NCI-H460 (cell line): Measurements from ENCODE around the gene KCNIP1. TPM values are rescaled to one million over a fixed set of nuclear protein-coding genes. Genes with fewer than 3 reads are reported as not detected.

ENCODE experiments used
- DNase-seq: peaks from one replicate; pipeline ENCODE4 v3.0.0-alpha.2; 2016; ENCODE audit warnings: low read depth; ENCODE audit errors: extremely low read depth
- total RNA-seq: library from RNA; depleted of rRNA; stranded (reverse); fragments of >200 nt; shearing (Covaris generic); gene quantifications from 2 replicates; pipeline ENCODE4 v1.2.3, GENCODE V29; 2014

Gene KCNIP1
- total RNA-seq, 1 experiment from 2014 or later: not detected

DNA sequence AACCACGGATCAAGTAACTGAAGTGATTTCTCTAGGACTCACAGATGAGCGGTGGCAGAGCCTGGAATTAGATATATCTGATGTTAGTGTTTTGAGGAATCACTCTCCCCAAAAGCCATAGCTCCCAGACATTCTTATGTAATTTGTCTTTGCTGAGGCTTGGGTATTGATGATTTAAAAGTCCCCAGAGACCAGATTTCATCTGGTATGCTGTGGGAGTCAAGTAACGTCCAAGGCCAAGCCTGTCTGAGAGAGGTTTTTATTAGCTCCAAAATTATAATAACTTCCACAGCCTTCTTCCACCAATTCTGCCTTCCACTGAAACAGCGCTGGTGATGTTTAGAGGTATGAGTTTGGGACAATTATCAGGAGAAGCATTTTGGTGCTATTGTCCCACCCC is 21.3 kb upstream of the KCNIP1 start:
- no peak for DNase-seq

GRCh38 chr5:170483701-170484458 is 19.9 kb upstream of the KCNIP1 start:
- no peak for DNase-seq

DNA sequence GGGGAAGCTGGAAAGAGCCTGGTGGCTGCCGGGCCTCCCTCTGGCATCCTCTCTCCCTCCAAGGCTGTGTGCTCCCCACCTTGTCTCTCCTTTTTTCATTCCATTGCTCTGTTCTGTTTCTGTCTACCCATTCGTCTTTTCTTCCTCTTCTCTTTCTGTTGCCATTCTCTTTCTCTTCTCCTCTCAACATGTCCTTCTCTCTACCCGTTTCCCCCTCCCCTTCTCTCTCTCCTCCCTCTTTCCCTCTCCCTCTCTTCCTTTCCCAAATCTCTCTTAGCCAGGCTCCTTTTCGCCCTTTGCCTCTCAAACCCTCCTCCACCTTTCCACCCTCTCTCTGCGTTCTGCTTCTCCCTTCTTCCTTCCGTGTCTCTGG is 19.4 kb upstream of the KCNIP1 start:
- no peak for DNase-seq

GRCh38 chr5:170484847-170485615 is 18.8 kb upstream of the KCNIP1 start:
- DNase-seq: no peak

GRCh38 chr5:170485616-170485911 is 18.3 kb upstream of the KCNIP1 start:
- no peak for DNase-seq

DNA sequence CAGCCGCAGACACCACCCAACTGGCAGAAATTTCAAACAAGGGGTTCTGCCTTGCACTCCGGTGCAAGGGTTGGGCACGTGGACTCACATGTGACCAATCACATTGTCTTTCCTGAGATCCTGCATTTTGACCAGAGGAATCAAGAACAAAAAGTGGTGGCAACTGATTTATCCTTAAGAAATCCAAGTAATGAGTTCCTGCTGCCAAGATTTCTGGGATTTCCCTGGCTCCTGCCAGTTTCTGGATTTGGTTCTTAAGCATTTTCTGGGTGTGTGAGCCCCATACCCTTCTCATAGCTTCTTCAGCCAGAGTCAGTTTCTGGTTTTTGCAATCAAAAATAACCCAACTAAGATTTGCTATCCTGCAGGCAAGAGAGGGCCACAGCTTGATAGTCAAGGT is 17.4 kb upstream of the KCNIP1 start:
- no peak for DNase-seq

GRCh38 chr5:170488570-170488969 is 15.2 kb upstream of the KCNIP1 start:
- DNase-seq: no peak

DNA sequence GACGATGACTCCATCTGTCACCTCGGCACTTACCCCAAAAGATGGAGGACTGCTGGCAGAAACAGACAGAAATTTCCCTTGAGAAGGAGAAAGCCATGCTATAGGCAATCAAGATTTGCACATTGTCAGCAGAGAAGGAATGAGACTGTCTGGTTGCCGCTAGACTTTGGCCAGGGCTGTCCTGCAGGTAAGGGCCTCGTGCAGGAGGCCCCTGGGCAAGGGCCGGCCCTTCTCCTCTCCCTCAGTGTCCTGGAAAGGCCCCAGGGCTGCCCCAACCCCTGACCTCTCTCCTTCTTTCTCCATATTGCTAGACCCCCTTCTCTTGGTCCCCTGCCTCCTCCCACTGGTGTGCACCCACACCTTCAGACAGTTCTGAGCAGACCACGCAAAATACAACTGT is 14.6 kb upstream of the KCNIP1 start:
- no peak for DNase-seq

DNA sequence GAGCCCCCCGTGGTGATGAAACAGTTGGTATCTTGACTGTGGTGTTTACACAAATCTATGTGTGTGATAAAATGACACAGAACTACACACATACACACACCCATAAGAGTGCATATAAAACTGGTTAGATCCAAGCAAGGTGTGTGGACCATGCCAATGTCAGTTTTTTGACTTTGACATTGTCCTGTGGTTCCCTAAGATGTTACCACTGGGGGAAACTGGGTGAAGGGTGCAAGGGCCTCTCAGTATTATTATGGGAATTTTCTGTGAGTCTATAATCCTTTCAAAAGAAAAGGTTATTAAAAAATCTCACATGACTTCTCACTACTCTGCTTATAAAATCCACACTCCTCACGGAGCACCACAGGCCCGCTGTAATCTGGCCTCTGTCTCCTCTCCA is 13.4 kb upstream of the KCNIP1 start:
- no peak for DNase-seq

DNA sequence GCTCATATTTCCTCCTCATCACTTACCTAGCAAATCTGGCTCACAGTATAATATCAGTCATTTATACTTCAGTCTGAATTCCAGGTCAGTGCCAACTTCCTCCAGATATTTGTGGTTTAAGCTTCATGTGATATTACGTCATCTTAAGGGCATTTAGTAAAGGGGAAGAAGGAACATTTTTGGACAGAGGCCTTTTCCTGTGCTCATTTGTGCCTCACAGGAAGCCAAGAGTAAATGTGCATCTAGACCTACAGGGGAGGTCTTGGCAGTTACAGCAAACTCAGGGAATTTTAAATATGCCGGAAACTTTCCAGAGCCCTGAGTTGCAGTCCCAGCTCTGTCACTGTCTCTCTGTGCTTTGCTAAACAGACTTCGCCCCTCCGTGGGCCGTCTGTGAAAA is 12.3 kb upstream of the KCNIP1 start:
- DNase-seq: no peak

DNA sequence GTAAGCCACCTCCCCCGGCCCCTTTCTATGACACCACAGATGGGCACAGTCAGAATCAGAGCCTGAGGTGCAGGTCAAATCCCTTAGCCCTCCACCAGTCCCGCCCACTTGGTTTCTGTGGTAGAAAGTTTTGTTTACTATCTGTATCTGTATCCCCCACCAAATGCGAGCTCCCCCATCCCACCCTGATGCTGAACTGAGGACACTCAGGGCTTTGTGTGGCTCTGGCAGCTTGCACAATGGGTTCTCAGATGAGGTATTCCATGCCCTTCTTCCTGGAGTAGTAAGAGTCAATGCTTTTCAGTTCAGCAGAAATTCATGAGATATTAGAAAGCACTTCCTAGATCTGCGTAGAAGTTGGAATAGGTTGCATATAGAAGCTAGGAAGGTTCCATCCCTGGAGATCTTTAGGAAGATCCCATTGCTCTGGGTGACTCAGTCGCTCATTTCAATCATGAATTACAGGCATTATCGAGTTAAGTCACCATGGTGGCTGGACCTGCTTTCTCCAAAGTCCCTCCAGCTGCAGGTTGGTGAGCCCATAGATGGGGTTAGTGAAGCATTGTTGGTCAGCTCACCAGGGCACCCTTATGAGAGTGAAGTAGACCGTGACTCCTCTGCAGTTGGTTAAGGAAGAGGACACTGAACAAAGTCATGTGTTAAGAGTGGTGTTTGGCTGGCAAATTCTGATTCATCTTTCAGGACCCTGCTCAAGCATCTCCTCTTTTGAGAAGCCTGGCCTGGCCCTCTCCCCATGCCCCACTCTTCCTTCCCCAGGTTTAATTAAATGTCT is 10.6 kb upstream of the KCNIP1 start:
- DNase-seq: no peak

DNA sequence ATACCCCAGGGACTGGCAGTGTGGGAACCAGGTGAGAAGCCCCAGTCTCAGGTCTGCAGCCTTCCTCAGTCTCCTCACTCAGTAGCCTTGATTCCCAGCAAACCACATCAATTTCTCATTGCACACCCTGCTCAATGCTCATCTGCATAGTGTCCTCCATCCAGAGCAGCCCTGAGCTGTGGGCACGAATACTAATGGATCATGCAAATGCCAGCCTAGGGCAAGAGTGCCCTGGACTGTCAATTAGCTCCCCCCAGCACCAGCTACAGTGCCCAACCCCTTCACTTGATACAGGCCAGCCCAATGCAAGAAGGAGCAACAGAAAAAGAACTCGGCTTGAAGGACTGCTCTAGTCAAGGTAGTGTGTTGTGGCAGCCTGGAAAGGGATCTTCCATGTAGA is 9.8 kb upstream of the KCNIP1 start:
- no peak for DNase-seq

DNA sequence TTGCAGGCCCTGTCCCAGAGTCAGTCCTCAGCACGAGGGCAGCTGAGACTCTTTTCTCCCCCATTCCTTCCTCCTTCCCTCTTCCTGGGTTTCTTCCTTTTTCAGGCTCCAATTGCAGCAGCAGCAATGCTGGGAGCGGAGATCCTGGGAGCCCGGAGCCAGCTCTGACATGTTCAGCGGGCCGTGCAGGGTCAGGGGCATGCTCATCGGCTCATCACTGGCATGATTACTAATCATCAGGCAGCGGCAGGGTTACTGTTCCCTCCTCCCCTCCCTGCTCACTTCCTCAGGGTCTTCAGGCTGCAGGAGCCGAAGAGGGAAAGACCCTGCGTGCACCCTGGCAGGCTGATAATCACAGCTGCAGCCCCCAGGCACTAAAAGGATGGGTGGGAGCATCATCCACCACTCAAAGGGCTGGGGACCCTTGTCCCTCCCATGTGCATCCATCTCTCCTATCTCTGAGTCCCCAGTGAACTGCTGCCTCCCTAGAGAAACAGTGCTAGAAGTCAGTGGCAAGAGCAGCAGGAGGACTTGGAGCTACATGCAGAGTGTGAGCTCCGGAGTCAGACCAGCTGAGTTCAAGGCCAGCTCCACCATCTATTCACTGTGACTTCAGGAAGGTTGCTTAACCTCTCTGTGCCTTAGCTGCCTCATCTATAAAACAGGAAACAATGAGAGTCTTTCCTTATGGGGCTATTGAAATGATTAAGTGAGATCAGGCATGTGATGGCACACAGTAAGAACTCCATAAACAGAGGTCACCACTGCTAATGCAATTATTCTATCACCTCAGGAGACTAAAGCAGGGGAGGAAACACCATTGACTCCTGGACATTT is 7.8 kb upstream of the KCNIP1 start:
- no peak for DNase-seq

- DNase-seq: no peak
These were observed 7.2 kb upstream of the KCNIP1 start for GRCh38 chr5:170496662-170497028.

GRCh38 chr5:170497311-170498038 is 6.3 kb upstream of the KCNIP1 start:
- DNase-seq: no peak

- DNase-seq: no peak
These were observed 4.9 kb upstream of the KCNIP1 start for GRCh38 chr5:170498811-170499351.

- DNase-seq: no peak
These were observed 4.2 kb upstream of the KCNIP1 start for GRCh38 chr5:170499621-170500020.

DNA sequence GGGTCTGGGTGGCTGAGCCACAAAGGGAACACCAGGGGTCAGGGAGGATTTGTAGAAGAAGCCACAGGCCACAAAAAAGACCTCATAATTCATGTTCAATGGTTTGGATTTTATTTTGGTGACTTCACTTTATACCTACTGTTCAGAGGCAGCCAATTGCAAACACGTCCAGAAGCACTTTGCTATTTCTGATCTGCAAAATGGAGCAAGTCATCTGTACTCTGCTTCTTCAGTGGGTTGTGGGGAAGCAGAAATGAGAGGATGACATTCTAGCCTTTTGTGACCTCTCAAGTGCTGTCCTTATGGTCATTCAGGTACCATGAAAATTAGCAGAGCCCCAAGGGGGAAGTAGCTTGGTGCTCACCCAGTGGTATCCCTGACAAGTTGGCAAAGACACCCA is 2.5 kb upstream of the KCNIP1 start:
- DNase-seq: no peak

DNA sequence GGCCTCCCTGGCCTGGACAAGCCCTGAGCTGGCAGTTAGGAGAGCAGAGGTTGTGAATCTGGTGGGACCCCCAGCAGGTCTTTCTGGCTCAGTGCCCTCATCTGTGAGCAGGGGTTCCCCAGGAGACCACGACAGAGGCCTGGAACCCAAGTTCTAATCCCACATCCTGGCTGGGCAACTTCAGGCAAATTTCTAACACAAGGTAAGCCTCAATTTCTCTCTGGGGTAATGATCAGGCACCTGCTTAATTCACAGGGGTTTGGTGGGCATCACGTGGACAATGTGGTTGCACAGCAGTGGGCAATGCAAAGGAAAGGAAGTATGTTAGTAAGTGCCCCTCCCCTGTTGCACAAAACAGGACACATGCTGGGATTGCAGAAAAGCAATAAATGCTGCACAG is 1.9 kb upstream of the KCNIP1 start:
- DNase-seq: no peak
